Stimulated activated CD8-positive, alpha-beta memory T cell treated with anti-CD3 and anti-CD28 coated beads, Interleukin-7, amount 100 ng/mL, for 48 hours (primary cell): Measurements from ENCODE around the gene MIER1.

ENCODE experiments used
- DNase-seq, 2 donors: peaks; one replicate each; pipeline ENCODE4 v3.0.0-alpha.2; 2020; ENCODE audit warnings: low read depth in 1 of 2; ENCODE audit errors: extremely low read depth in 1 of 2

The MIER1 gene

GRCh38 chr1:66996018-66996682 is 71.4 kb downstream of the MIER1 start:
- DNase-seq: peak in 1 of 2 donors; percentile 40

GRCh38 chr1:66998972-66999371 is 74.2 kb downstream of the MIER1 start:
- no peak for DNase-seq

- no peak for DNase-seq
Observed at GRCh38 chr1:66999640-67000400, 75.0 kb downstream of the MIER1 start.

GRCh38 chr1:67001682-67002425 is 77.1 kb downstream of the MIER1 start:
- DNase-seq: no peak

GRCh38 chr1:67004176-67004575 is 79.4 kb downstream of the MIER1 start:
- no peak for DNase-seq

GRCh38 chr1:67005068-67005467 is 80.3 kb downstream of the MIER1 start:
- DNase-seq: no peak

GRCh38 chr1:67009792-67010191 is 85.0 kb downstream of the MIER1 start:
- no peak for DNase-seq

GRCh38 chr1:67013573-67013972 is 88.8 kb downstream of the MIER1 start:
- no peak for DNase-seq

- DNase-seq: no peak
Observed at GRCh38 chr1:67018574-67018973, 93.8 kb downstream of the MIER1 start.

- no peak for DNase-seq
Observed at GRCh38 chr1:67019121-67019520, 94.3 kb downstream of the MIER1 start.

GRCh38 chr1:67019600-67020136 is 94.9 kb downstream of the MIER1 start:
- DNase-seq: no peak

GRCh38 chr1:67020304-67020703 is 95.5 kb downstream of the MIER1 start:
- no peak for DNase-seq

- DNase-seq: no peak
Observed at GRCh38 chr1:67020765-67021164, 96.0 kb downstream of the MIER1 start.

GRCh38 chr1:67029472-67029871 is 104.7 kb downstream of the MIER1 start:
- no peak for DNase-seq

- DNase-seq: no peak
Observed at GRCh38 chr1:67031121-67031858, 106.5 kb downstream of the MIER1 start.

GRCh38 chr1:67031859-67032247 is 107.1 kb downstream of the MIER1 start:
- no peak for DNase-seq
